Activated CD8-positive, alpha-beta memory T cell treated with anti-CD3 and anti-CD28 coated beads for 36 hours (primary cell): Measurements from ENCODE around the gene RDH11. TPM values are rescaled to one million over a fixed set of nuclear protein-coding genes. Genes with fewer than 3 reads are reported as not detected.
"Not testable (repeated sequence)": the region's sequence is repeated elsewhere in the genome, so short reads cannot be mapped to it uniquely, and the experiment has no call there.

Experiments
- CTCF ChIA-PET: fragments of 350-600 bp; sonication (Branson Sonifier 250); formaldehyde crosslinking; loops from one replicate; lab custom pipeline; 2021; ENCODE audit warnings: antibody characterized with exemption; lab: Charles Lee
- POLR2A ChIA-PET: fragments of 350-600 bp; sonication (Branson Sonifier 250); formaldehyde crosslinking; loops from one replicate; lab custom pipeline; 2021; ENCODE audit warnings: antibody characterized with exemption; lab: Charles Lee
- total RNA-seq, 2 experiments: library from RNA; stranded (reverse); gene quantifications; one replicate each; pipeline ENCODE4 v1.2.3, GENCODE V29; 2021

The RDH11 gene
- total RNA-seq, 2 experiments from 2014 or later = 59.1 to 60.6 TPM

- CTCF ChIA-PET = not testable (repeated sequence)
- POLR2A ChIA-PET = interaction anchor here (0.6 kb wide), 1 partner anchor 19 kb away, joined by 3 read pairs; no protein-coding TSS in a partner anchor
Measured at GRCh38 chr14:67709346-67709745, 13.8 kb upstream of the RDH11 start.

DNA sequence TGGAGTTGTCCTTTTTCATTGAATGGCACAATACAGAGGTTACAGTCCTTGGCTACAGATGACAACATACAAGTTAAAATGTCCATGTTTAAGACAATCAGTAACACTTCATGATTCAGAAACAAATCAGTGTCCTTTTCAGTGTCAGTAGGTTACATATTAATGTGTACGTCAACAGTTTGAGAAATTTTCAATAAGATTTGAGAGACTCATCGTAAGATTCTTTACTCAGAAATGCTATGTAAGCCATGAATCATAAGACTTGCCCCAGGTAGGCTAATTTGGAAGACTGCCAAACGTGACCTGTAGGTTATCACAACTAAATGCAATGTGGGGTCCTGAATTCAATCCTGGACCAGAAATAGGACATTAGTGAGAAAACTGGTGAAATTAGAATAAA, 9.6 kb upstream of the RDH11 start:
- POLR2A ChIA-PET = no interaction called here
- CTCF ChIA-PET = interaction anchor here (0.6 to 1.6 kb wide), 11 partner anchors 9 to 278 kb away, joined by 3 to 13 read pairs (median 4); partner anchors contain the start of genes PIGH and RDH11

DNA sequence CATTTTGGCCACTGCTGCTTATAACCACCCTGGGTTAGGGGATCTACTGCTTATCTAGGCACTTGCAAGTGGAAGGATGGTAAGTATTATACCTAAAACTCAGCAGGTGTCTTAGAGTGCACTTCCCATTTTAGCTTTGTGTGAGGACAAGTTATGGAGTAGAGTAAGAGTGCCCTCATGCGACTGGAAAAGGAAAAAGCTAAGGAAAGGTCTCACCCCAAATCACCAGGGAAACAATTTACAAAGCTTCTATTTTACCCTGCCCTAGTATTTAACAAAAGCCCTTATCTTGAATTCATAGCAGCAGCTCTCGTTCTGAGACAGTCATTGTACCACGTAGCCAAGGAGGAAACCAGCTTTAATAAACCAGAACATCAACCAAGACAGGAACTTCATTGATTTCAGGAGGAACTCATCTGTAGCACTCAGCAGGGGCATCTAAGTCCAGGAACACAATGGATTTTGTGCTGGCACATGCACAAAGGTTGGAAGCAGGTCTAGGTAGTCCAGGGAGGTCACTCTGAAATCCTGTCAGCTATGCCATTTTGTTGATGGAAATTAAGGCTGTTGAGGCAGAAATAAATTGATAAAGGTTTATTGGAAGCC, 9.0 kb upstream of the RDH11 start:
- ChIA-PET CTCF (interaction anchor here (0.6 to 1.6 kb wide), 22 partner anchors 9 to 277 kb away, joined by 3 to 13 read pairs (median 4); partner anchors contain the start of genes PIGH and RDH11), POLR2A (interaction anchor here (0.8 kb wide), 1 partner anchor 105 kb away, joined by 4 read pairs; the partner anchor contains the start of gene PIGH)

DNA sequence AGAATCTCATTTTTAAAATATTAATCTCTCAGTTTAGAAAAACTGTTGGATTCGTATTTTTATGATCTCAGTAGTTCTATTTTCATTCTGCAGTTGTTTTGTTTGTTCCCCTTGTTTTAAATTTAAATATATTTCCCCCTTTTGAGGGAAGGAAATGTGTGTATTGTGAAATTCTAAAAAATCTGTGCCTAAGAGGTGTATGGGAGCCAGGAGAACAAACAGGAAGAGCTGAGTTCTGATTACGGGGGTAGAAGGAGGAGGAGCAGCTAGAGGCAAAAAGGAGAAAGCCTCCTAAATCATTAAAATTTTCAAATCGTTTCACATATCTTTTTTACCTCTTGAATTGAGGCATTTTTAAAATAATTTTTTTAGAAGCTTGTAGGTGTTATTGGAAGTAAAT, 8.4 kb upstream of the RDH11 start:
- ChIA-PET CTCF (interaction anchor here (0.7 to 1.6 kb wide), 21 partner anchors 8 to 277 kb away, joined by 3 to 13 read pairs (median 4); partner anchors contain the start of genes PIGH and RDH11), POLR2A (interaction anchor here (0.8 kb wide), 1 partner anchor 104 kb away, joined by 4 read pairs; the partner anchor contains the start of gene PIGH)

GRCh38 chr14:67701492-67701891, 5.9 kb upstream of the RDH11 start, which contains the start of gene RDH12:
TSS of gene RDH12 (plus strand) at chr14:67701886. CDS start at chr14:67722643, 20,757 bp downstream.
- POLR2A ChIA-PET = not testable (repeated sequence)
- CTCF ChIA-PET = interaction anchor here (1.2 kb wide), 1 partner anchor 11 kb away, joined by 3 read pairs; no protein-coding TSS in a partner anchor

- ChIA-PET CTCF (interaction anchor here (1.0 kb wide), 1 partner anchor 114 kb away, joined by 3 read pairs; no protein-coding TSS in a partner anchor), POLR2A (no interaction called here)
Measured at GRCh38 chr14:67698179-67698578, 2.6 kb upstream of the RDH11 start.

DNA sequence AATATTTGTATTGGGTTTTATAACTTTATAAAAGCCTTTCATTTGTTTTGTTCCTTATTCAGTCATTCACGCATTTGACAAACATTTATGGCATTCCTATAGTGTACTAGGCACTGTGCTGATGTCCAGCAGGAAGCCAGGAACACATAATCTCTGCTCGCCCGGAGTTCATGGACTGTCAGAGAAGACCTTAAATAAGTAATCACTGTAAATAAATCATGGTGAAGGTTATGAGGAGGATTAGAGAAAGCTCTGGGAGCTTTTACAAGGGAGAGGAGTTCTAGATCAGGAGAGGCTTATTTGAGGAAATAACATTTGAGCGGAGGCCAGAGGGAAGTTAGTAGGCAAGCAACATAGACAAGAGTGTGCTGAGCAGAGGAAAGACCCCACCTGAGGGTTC, 1.4 kb upstream of the RDH11 start:
- CTCF ChIA-PET = no interaction called here

GRCh38 chr14:67694791-67695393, 672 bp downstream of the RDH11 start:
- ChIA-PET CTCF (interaction anchor here (1.1 to 1.4 kb wide), 4 partner anchors 10 to 95 kb away, joined by 3 to 10 read pairs (median 4); partner anchors contain the start of gene PIGH), POLR2A (interaction anchor here (0.9 to 1.9 kb wide), 4 partner anchors 13 to 95 kb away, joined by 3 to 13 read pairs (median 4); partner anchors contain the start of genes ARG2 and PIGH)

More for the DNA sequence above, 1.4 kb upstream of the RDH11 start:
- POLR2A ChIA-PET = no interaction called here

- CTCF ChIA-PET = no interaction called here
- POLR2A ChIA-PET = interaction anchor here (0.6 kb wide), 1 partner anchor 19 kb away, joined by 3 read pairs; no protein-coding TSS in a partner anchor
Measured at GRCh38 chr14:67690011-67690410, 5.6 kb downstream of the RDH11 start.

DNA sequence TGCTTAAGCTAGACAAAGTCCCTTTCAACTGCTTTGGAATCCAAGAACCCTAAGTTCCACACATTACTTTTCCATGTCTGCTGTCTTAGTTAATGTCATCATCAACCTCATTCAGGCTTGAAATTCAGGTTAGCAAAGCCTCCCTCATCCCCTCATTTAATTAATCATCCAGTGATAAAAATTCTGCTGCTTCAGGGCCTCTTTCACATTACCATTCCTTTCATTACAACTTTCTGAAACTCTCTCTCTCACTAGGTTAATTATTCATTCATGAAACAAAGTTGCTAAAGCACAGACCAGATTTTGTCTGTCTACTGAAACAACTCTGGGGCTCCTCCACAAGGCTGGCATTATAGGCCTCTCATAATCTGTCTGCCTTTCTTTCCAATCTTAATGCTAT, 11.7 kb downstream of the RDH11 start:
- CTCF ChIA-PET = no interaction called here
- POLR2A ChIA-PET = no interaction called here

DNA sequence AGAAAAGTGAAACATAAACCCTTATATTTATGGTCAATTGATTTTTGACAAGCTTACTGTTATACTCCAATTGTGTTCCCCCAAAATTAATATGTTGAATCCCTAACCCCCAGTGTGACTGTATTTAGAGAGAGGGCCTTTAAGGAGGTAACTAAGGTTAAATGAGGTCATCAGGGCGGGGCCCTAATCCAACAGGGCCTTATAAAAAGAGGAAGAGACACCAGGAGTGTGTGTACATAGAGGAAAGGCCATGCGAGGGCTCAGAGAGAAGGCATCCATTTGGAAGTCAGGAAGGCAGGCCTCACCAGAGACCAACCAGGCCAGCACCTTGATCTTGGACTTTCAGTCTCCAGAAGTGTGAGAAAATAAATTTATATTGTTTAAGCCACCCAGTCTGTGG, 14.6 kb downstream of the RDH11 start:
- ChIA-PET CTCF (interaction anchor here (0.5 to 0.8 kb wide), 2 partner anchors 9 to 10 kb away, joined by 3 read pairs; no protein-coding TSS in a partner anchor), POLR2A (interaction anchor here (0.6 to 1.0 kb wide), 2 partner anchors 12 to 25 kb away, joined by 3 read pairs; no protein-coding TSS in a partner anchor)

GRCh38 chr14:67680121-67680602, 15.4 kb downstream of the RDH11 start:
- ChIA-PET CTCF (interaction anchor here (0.8 kb wide), 1 partner anchor 9 kb away, joined by 3 read pairs; no protein-coding TSS in a partner anchor), POLR2A (interaction anchor here (0.6 to 1.0 kb wide), 2 partner anchors 13 to 24 kb away, joined by 3 read pairs; no protein-coding TSS in a partner anchor)

- POLR2A ChIA-PET = no interaction called here
- CTCF ChIA-PET = interaction anchor here (1.4 kb wide), 1 partner anchor 95 kb away, joined by 3 read pairs; no protein-coding TSS in a partner anchor
Measured at GRCh38 chr14:67679006-67679405, 16.6 kb downstream of the RDH11 start.

DNA sequence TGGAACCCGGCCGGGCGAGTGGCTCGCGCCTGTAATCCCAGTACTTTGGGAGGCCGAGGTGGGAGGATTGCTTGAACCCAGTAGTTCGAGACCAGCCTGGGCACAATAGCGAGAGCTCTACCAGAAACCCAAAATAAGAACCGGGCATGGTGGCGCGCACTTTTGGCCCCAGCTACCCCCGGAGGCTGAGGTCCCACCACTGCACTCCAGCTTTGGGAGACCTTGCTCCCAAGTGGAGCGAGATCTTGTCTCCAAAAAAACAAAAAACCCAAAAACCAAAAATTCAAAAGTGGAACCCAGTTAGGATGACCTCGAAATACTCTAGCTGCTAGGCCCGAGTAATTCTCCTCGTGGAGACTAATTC, 20.4 kb downstream of the RDH11 start:
- ChIA-PET POLR2A (no interaction called here), CTCF (interaction anchor here (0.8 kb wide), 1 partner anchor 20 kb away, joined by 3 read pairs; the partner anchor contains the start of gene RDH11)

DNA sequence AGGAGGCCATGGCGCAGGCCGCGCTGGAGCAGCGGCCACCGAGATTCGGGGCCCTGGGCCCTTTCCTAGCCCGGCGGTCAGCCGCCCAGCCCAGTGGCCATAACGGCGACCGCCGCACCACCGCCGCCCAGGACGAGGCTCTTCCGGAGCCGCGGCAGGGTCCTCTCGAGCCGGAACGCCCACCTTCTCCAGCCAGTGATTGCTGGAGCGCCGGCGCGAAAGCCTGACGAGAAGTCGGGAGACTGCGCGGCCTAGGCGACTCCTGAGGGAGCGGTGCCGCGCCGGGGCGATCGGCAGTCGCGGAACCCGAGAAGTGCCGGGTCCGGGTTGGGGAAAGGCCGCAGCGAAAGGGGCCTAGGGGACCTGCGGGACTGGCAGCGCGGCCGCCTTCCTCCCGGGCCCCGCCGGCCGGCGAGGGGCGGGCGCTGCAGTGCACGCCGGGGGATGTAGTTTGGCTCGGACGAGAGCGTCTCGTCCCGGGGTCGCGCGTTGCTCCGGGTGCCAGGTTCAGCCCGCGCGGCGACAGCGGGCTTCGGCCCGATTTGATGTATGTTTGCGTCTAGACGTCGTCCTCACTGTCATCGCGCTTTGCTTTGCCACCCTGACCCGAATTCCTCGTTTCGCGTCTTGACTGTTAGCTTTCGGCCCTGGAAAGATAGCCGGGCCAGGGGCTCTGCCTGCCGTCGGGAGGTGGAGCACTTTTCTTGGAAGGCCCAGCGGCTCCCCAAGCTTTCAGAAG, 20.9 kb downstream of the RDH11 start, which contains the start of gene VTI1B:
TSS of gene VTI1B (minus strand) at position 153 of the 739 bp plus-strand sequence. CDS start at position 10, 143 bp downstream.
- ChIA-PET POLR2A (interaction anchor here (0.6 to 1.0 kb wide), 2 partner anchors 21 to 64 kb away, joined by 3 read pairs; partner anchors contain the start of gene RDH11), CTCF (interaction anchor here (0.8 to 1.6 kb wide), 2 partner anchors 9 to 21 kb away, joined by 3 to 4 read pairs; partner anchors contain the start of gene RDH11)

GRCh38 chr14:67674139-67674479, 21.5 kb downstream of the RDH11 start:
- ChIA-PET POLR2A (interaction anchor here (0.6 to 1.0 kb wide), 2 partner anchors 21 to 64 kb away, joined by 3 read pairs; partner anchors contain the start of gene RDH11), CTCF (interaction anchor here (1.5 to 1.6 kb wide), 2 partner anchors 8 to 147 kb away, joined by 3 to 4 read pairs; no protein-coding TSS in a partner anchor)

- CTCF ChIA-PET = interaction anchor here (1.5 to 1.6 kb wide), 2 partner anchors 8 to 147 kb away, joined by 3 to 4 read pairs; no protein-coding TSS in a partner anchor
- POLR2A ChIA-PET = interaction anchor here (1.0 kb wide), 1 partner anchor 22 kb away, joined by 3 read pairs; the partner anchor contains the start of gene RDH11
Measured at GRCh38 chr14:67673451-67673850, 22.1 kb downstream of the RDH11 start.

GRCh38 chr14:67668559-67668958, 27.0 kb downstream of the RDH11 start:
- POLR2A ChIA-PET = interaction anchor here (0.6 to 0.9 kb wide), 2 partner anchors 27 to 154 kb away, joined by 3 read pairs; partner anchors contain the start of gene RDH11

More at GRCh38 chr14:67668559-67668958, 27.0 kb downstream of the RDH11 start:
- CTCF ChIA-PET = interaction anchor here (1.0 to 1.6 kb wide), 2 partner anchors 8 to 241 kb away, joined by 3 to 5 read pairs; no protein-coding TSS in a partner anchor
